HG02852 (cell line): ENCODE results near the gene KPNA5.
A peak's percentile ranks its signal among the peaks of the same experiment; 100 is the strongest.
"Not testable (repeated sequence)": the region's sequence is repeated elsewhere in the genome, so short reads cannot be mapped to it uniquely, and the experiment has no call there.

Source experiments
- ATAC-seq: cut with Tn5 transposase; IDR thresholded peaks from one replicate; pipeline ENCODE4 v1.9.1; 2021; ENCODE audit warnings: mild to moderate bottlenecking, moderate library complexity; ENCODE audit not compliant: unreplicated experiment

The KPNA5 gene

GRCh38 chr6:116697480-116697879 lies 16.5 kb downstream of the KPNA5 start:
- peak; percentile 67 for ATAC-seq

DNA sequence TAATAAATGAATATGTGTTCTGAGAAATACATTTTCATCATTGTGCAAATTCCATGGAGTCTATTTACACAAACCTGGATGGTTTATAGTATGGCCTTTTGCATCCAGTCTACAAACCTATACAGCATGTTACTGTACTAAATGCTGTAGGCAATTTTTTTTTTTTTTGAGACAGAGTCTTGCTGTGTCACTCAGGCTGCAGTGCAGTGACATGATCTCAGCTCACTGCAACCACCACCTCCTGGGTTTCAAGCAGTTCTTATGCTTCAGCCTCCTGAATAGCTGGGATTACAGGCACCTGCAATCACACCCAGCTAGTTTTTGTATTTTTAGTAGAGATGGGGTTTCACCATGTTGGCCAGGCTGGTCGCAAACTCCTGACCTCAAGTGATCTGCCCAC lies 22.9 kb downstream of the KPNA5 start:
- not testable (repeated sequence) for ATAC-seq

- ATAC-seq, result no peak
Observed at GRCh38 chr6:116705917-116706316, 24.9 kb downstream of the KPNA5 start.

- ATAC-seq, result peak; percentile 52
Observed at GRCh38 chr6:116714296-116714695, 33.3 kb downstream of the KPNA5 start.

DNA sequence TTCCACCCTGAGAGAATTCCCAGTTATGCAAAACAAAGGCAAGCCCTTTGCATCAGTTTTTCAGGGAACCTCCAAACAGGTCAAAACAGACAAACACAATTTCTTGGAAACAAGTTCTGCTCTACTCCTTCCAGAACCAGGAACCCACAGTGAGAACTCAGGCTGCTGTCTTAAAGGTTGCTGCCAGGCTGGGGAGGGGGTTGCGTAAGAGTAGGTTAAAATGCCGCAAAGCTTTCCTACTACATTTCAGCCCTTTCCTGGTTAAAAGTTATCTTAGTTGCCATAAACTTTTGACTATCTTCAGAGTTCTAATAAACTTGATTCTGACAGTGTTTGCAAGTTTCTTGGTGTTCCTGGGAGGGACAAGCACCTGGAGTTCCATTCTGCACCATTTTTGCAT lies 33.8 kb downstream of the KPNA5 start:
- no peak for ATAC-seq

- ATAC-seq, result no peak
Observed at GRCh38 chr6:116726947-116727346, 45.9 kb downstream of the KPNA5 start.

- no peak for ATAC-seq
Observed at GRCh38 chr6:116730513-116730912, 49.5 kb downstream of the KPNA5 start.

GRCh38 chr6:116737004-116737403 lies 56.0 kb downstream of the KPNA5 start:
- no peak for ATAC-seq

DNA sequence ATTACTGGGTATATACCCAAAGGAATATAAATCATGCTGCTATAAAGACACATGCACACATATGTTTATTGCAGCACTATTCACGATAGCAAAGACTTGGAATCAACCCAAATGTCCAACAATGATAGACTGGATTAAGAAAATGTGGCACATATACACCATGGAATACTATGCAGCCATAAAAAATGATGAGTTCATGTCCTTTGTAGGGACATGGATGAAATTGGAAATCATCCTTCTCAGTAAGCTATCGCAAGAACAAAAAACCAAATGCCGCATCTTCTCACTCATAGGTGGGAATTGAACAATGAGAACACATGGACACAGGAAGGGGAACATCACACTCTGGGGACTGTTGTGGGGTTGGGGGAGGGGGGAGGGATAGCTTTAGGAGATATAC lies 59.5 kb downstream of the KPNA5 start:
- not testable (repeated sequence) for ATAC-seq

DNA sequence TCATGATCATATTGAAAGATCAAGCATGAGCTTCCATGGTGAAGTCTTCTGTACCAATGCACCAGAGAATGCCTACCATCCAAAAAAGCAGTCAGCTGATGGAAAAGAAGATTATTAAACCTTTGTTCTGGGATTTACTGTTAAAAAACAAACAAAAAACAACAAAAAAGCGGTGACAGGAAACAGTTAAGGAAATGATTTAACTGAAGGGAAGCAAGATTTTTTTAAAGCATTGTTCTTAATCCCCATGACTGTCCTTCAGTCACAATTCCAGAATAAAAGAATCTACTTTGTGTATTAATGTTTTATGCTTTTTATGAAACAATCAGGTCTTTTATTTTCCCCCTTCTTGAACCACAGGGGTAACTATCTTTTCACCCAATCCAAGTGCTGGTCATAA lies 60.6 kb downstream of the KPNA5 start:
- ATAC-seq, result no peak

- ATAC-seq, result no peak
Observed at GRCh38 chr6:116745176-116745575, 64.2 kb downstream of the KPNA5 start.

DNA sequence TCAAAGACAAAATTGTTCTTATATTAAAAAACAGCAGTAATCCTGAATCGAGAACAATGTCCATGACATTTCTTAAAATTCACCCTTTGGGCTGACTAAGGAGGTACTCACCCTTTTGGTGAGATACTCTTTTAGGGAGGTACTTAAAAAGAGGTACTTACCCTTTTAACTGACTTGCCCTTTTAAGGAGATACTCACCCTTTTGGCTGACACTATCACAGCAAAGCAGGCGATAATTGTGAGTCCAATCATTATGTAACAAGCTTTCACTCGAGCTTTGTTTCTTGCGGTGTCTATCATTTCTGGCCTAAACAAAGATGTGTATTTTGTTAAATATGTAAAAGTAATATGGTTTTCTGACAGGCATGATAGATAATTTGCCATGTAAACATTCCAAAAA lies 80.8 kb downstream of the KPNA5 start:
- no peak for ATAC-seq

DNA sequence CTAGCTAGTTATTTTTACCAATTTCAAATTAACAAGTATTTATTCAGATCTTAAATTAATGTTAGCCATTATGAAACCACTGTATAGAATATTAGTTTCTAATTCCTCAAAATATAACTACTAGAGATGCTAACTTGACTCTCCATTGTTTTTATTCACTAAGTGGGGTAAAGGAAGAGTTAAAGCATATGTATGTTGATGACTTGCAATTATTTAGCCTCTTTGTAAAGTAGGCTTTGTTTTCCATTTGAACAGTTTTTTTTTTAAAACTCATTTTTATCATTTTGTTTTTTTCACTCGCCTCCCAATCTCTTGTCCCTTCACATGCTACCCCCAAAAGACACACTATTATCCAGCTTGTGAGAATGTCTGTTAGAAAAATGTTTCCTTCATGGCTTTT lies 81.2 kb downstream of the KPNA5 start:
- ATAC-seq, result no peak

DNA sequence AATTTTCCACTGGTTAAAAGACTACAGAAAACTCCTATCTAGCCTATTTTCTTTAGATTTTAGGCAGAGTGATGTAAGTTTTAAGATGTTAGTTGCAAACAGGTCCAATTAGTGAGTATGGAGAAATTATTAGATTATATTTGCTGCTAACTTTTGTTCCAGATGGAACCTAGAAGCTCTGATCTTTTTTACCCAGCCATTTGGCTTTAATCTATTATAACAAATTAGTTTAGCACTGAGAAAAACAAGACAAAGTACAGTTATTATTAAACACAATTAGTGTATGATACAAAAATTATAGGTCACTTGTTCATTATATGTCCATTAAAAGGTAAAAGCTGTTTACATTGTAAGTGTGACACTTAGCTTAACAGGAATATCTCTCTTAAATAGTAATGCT lies 82.0 kb downstream of the KPNA5 start:
- ATAC-seq, result no peak

GRCh38 chr6:116763906-116764628 lies 83.1 kb downstream of the KPNA5 start:
- no peak for ATAC-seq

- ATAC-seq, result no peak
Observed at GRCh38 chr6:116764629-116764960, 83.6 kb downstream of the KPNA5 start.

- ATAC-seq, result no peak
Observed at GRCh38 chr6:116764961-116765841, 84.2 kb downstream of the KPNA5 start, which contains the start of gene FAM162B. Gene FAM162B, minus strand, starts transcription at chr6:116765719. Its CDS starts 143 bp downstream, at chr6:116765576.

GRCh38 chr6:116766506-116767176 lies 85.6 kb downstream of the KPNA5 start:
- no peak for ATAC-seq

GRCh38 chr6:116767715-116768114 lies 86.7 kb downstream of the KPNA5 start:
- ATAC-seq, result no peak

GRCh38 chr6:116772450-116772849 lies 91.4 kb downstream of the KPNA5 start:
- no peak for ATAC-seq

- ATAC-seq, result no peak
Observed at GRCh38 chr6:116773886-116774285, 92.9 kb downstream of the KPNA5 start.
